GM10847 (cell line): ENCODE data around the gene DNAH3.

Source experiments
- POLR2A ChIP-seq: IDR thresholded peaks from 2 replicates; pipeline ENCODE4 v1.6.1; 2011; ENCODE audit not compliant: insufficient read length; ENCODE audit errors: extremely low read depth

Gene DNAH3

DNA sequence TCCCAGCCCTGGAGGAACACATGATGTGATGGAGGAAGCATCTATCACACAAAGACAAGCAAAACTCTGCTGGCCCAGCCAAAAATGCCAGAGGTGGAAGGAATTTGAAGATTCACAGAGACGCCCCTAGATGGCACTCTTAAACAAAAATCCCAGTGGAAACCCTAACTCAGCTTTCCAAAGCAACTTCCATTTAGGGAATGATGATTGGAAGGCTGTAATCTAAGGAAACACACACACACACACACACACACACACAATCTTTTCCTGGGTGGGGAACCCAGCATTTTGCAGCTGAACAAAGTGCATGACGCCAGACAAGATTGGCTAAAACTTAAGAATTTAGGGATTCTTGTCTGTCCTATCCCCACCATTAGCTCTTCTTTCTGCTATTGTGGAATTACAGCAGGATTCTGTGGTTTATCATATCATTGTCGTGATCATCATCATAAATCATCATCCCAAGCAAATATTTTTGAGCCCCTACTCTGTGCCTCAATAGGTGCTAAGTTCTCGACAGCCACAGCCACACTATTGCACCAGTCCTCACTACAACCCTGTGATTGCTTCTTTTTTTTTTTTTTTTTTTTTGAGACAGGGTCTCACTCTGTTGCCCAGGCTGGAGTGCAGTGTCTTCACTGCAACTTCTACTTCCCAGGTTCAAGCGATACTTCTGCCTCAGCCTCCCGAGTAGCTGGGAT is 6.3 kb upstream of the DNAH3 start:
- TF ChIP-seq POLR2A = no peak

DNA sequence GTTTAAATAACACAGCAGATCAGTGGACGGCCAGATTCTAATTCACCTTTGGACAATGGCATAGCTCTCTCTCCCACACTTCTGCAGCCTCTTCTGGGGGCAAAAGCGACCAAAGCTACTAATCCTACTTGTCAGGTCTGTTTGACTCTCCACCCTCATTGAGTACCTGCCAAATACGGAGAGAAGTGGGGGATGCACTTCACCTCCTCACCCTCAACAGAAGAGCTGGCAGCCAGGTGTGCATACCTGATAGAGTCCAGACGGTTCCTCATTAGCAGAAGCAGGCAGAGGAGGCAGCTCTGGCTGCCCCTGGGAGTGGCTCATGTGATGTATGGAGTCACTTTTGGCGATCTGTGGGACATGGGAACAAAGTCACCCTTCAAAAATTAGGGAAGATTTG is 4.9 kb downstream of the DNAH3 start:
- TF ChIP-seq POLR2A = no peak

DNA sequence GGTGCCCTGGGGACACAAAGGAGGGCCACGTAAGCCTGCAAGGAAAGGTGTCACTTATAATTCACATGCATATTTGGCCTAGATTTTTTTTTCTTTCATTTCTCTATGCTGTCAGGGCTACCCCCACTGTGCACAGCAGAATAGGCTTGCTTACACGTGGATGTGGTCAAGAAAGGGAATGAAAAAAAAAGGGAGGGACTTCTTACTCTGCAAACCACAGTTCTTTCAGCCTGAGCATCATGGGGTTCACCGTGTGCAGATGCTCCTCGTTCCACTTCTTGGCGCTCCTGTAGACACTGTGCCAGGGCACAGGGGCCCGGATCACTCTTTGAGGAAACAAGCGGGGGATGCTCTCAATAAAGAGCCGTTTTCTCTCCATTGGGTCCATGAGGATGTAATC is 16.6 kb downstream of the DNAH3 start:
- TF ChIP-seq POLR2A = no peak

DNA sequence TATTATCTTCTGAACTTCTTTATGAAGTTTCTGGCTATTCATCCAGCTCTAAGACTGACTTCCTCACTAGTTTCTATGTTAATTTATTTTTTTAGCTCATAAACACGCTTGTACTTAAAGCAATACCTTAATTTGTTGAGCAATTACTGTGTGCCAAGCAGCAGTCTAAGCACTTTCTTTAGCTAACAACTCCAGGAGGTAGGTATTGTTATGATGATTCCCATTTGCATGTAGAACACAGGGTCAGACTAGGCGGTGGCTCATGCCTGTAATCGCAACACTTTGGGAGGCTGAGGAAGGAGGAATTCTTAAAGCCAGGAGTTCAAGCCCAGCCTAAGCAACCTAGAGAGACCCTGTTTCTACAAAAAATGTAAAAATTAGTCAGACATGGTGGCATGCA is 19.8 kb downstream of the DNAH3 start:
- TF ChIP-seq POLR2A = no peak

DNA sequence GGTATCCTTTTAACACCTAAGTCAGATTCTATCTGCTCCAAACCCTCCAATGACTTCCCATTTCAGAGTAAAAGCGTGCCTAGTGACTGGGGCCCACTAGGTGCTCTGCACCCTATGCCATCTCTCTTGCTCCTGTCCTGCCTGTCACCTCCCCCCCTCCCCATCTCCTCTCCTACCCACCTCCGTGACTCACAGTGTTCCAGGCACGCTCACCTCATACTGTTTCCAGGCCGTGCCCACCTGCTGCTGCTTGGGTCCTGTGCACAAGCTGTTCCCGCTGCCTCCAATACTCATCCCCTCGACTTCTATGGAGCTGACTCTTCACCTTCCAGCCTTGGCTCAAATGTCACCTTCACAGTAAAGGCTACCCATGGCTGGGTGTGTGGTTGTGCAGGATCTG is 21.7 kb downstream of the DNAH3 start:
- TF ChIP-seq POLR2A = no peak

DNA sequence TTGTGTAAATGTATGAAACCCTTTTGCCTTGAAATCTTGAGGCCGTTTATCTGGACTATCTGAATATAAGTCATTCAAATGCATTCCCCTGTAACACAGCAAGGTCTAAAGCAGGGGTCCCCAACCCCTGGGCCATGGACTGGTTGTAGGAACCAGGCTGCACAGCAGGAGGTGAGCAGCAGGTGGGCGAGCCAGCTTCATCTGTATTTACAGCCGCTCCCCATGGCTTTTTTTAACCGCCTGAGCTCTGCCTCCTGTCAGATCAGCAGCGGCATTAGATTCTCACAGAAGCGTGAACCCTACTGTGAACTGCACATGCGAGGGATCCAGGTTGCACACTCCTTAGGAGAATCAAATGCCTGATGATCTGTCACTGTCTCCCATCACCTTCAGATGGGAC is 24.1 kb downstream of the DNAH3 start:
- TF ChIP-seq POLR2A = no peak

DNA sequence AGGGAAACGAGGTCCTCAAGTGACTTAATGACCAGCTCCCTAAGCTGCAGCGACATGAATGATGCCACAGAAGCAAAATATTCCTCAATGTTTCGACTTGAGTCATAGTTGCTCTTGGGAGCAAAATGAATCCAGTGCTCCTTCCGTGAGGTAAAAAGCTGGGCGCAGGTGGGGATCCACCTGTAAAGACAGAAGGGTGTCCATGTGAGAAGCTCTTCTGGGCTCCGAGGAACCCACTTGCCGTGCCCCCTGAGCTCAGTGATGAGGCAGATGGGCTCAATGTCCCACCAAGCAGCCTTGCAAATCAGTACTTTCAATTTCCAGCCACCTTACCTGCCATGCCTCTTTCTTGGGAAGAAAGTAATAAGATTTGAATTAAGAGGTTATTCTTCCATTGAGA is 25.5 kb downstream of the DNAH3 start:
- TF ChIP-seq POLR2A = no peak

DNA sequence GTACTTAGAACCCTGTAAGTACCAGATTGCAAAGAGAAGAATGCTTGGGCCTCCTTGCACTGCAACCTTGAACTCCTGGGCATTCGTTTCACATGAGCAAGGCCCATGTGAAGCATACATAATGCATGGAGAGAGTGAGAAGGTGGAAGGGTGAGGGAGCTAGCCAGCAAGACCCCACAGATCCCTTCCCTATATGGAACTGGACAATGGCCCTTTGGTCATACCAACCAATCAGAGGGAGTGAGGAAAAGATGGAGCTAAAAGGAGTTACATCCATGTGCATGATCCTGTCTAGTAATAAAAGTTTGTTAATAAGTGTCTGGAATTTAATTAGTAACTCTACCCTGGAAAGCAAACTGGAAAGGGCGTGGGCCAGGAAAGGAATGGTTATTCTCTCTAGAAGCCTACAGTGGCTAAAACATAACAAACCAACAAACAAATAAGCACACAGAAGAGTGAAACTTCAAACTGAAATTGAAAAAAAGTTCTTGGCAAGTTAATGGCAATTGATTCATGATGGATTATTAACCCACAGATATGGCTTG is 29.6 kb downstream of the DNAH3 start:
- no peak for TF ChIP-seq POLR2A

DNA sequence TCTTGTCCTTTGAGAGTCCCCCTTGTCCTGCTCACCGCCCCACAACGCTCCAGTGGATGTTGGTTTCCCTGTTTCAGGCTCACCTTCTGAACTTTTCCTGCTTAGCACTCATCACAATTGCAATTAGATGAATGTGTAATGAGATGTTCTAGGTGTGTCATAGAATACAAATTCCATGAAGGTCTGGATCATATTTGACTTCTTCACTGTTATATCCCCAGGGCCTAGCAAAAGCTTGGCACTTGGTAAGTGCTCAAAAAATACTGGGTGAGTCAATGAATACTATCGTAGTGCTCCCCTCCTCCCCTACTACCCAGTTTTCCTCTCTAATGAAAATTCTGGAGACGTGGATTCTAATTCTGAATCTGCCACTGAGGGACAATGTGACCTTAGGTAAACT is 33.1 kb downstream of the DNAH3 start:
- no peak for TF ChIP-seq POLR2A

DNA sequence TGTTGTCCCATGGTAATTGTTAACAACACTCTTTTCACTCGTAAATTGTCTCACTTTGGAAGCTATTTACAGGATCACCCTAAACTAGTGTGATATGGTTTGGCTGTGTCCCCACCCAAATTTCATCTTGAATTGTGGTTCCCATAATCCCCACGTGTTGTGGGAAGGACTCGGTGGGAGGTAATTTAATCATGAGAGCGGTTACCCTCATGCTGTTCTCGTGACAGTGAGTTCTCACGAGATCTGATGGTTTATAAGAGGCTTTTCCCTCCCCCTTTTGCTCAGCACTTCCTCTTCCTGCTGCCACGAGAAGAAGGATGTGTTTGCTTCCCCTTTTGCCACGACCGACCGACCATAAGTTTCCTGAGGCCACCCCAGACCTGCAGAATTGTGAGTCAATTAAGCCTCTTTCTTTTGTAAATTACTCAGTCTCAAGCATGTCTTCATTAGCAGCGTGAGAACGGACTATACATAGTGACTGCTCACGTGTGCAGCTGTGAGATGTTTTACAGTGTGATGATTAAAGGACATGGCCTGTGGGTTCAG is 34.4 kb downstream of the DNAH3 start:
- no peak for TF ChIP-seq POLR2A

DNA sequence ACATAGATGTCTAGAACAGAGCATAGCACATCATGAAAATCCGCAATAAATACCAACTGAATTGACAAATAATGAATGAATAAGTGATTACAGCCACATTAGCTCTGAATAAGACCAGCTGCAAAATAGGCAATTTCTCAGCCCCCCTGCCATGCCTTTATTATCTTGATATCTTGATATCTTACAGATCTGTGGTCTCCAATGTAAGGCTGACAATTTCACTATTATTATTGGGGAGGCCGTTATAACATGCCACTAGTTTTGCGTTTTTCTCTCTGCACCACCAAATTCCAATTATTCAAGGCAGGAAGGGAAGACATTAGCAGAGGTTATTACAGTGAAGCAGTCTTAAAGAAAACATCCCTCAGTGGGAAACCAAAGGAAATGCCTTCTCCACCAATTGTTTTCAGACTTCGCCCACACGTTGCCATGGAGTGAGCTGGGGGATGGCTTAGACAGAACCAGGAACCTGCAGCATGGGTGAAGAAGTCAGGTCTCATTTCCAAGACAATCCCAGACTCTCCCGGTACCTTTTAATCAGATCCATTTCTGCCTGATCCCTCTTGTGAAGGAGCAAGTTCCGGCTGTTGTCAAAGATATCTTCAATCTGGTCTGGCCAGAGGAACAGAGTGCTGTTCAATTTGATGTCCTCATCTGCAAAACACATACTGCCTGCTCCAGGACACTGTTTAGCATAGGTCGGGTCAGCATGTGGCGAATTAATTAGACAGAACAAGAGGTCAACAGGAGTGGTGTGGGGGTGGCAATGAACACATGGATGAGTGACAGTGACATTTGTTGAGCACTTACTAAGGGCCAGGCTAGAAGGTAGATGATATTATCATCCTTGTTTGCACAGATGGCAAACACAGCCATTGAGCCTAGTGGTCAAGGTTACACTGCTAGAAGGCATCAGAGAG is 46.4 kb downstream of the DNAH3 start:
- no peak for TF ChIP-seq POLR2A

DNA sequence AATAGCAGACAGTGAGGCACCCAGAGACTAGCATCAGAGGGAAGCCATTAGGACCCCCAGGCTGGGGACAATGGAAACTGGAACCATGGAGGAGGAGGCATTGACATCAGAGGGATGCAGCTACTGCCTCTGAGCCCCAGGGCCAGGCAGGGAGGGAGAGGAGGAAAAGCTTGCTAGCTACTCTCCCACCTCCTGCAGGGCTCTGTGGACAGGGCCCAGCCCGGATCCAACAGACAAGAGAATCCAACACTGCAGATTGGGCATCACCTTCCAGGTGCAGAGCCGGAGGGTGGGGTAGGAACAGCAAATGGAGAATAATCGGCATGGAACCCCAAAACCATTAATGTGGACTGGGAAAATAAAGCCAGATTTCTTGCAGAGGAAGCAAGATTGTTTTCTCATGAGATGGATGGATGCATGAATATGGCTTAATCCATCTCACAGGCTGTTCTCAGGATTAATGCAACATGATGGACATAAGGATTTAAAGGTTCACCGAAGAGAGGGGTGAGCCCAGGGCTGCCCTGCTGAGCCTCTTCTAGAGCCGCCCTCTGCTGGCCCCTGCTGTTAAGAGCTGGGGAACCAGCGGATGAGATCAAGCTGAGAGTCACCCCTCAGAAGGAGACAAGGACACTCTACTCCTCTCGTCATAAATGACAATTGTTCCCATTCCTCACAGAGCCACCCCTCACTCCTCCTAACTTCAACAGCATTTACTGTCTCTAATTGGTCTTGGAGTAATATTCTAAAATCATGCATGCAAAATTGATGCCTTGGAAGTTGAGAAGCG is 48.8 kb downstream of the DNAH3 start:
- TF ChIP-seq POLR2A = no peak

DNA sequence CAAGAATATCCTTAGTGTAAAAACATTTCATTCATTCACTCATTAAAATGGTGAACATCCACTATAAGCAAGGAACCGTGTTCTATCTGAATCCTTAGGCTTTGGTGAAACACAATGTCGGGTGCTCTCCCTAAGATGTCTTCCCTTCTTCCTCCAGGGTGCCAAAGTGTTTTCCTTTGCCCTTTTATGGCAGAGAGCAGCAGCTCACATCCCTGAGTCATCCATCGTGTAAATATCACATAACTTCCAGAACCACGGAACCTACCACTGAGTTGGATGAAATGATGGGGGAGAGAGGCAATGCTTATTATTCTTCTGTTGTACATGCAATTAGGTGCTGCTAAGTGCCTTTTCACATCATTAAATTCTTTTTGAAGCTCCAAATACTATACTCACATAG is 50.2 kb downstream of the DNAH3 start:
- no peak for TF ChIP-seq POLR2A

DNA sequence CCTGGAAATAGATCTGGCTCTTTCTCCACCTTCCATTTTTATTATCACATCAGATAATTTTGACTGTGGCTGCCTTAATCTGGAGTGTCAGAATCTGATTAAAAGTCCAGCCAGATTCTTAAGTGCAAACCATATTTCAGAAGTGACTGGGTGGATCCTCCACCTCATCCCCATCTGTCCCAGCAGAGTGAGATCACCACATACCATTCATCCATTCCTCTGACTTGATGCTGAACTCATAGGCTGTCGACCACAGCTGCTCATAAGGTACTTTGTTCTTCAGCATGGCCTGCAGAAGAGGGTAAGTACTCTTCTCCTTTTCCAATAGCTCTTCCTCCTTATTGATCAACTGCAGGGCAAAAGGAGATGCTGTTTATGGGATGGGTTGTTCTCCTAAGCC is 53.5 kb downstream of the DNAH3 start:
- TF ChIP-seq POLR2A = no peak

DNA sequence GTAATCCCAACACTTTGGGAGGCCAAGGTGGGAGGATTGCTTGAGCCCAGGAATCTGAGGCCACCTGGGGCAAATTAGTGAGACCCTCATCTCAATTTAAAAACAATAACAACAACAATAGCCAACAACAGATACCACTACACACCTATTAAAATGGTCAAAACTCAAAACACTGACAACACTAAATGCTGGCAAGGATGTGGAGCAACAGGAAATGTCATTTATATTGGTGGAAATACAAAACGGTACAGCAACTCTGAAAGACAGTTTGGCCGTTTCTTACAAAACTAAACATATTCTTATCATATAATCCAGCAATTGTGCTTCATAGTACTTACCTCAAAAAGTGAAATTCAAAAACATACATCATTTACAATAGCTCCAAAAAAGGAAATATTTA is 57.7 kb downstream of the DNAH3 start:
- no peak for TF ChIP-seq POLR2A
